SK-N-SH treated with all-trans-retinoic acid at 6 μM for 48 hours (cell line): ENCODE measurements around the gene MVB12B.

Experiments
- ATAC-seq: fragments of 200-7000 bp; cut with Tn5 transposase; 3 replicates; pipeline ENCODE4 v1.9.1; 2020; ENCODE audit warnings: mild to moderate bottlenecking, moderate library complexity
- ARNTL ChIP-seq: fragments of 450-650 bp; formaldehyde crosslinking; IDR thresholded peaks from 2 replicates; pipeline ENCODE4 v1.5.0; 2020; ENCODE audit warnings: low read depth, mild to moderate bottlenecking, moderate library complexity, borderline replicate concordance
- BACH2 ChIP-seq: fragments of 250-450 bp; sonication (Bioruptor Pico); IDR thresholded peaks from 2 replicates; pipeline ENCODE4 v1.9.0; 2021; ENCODE audit warnings: mild to moderate bottlenecking, borderline replicate concordance
- CSDC2 ChIP-seq: fragments of 250-450 bp; sonication (Bioruptor Pico); IDR thresholded peaks from 2 replicates; pipeline ENCODE4 v1.5.0; 2020; ENCODE audit warnings: mild to moderate bottlenecking, moderate library complexity
- ESRRG ChIP-seq: fragments of 250-450 bp; sonication (Bioruptor Pico); IDR thresholded peaks from 2 replicates; pipeline ENCODE4 v1.6.1; 2021; ENCODE audit warnings: mild to moderate bottlenecking
- GLIS3 ChIP-seq: fragments of 250-450 bp; sonication (Bioruptor Pico); IDR thresholded peaks from 2 replicates; pipeline ENCODE4 v1.5.0; 2020; ENCODE audit warnings: mild to moderate bottlenecking, moderate library complexity
- ISL1 ChIP-seq: fragments of 250-450 bp; sonication (Bioruptor Pico); IDR thresholded peaks from 2 replicates; pipeline ENCODE4 v2.1.2; 2022; ENCODE audit warnings: mild to moderate bottlenecking, moderate library complexity
- PPARA ChIP-seq: fragments of 250-450 bp; sonication (Bioruptor Pico); IDR thresholded peaks from 2 replicates; pipeline ENCODE4 v1.5.0; 2020; ENCODE audit warnings: mild to moderate bottlenecking, borderline replicate concordance
- RARB ChIP-seq: fragments of 250-450 bp; sonication (Bioruptor Pico); IDR thresholded peaks from 2 replicates; pipeline ENCODE4 v1.8.0; 2021; ENCODE audit warnings: mild to moderate bottlenecking, moderate library complexity
- TCF4 ChIP-seq: fragments of 250-450 bp; sonication (Bioruptor Pico); IDR thresholded peaks from 2 replicates; pipeline ENCODE4 v1.8.0; 2021; ENCODE audit warnings: mild to moderate bottlenecking, moderate library complexity, borderline replicate concordance
- TOX ChIP-seq: fragments of 250-450 bp; sonication (Bioruptor Pico); IDR thresholded peaks from 2 replicates; pipeline ENCODE4 v1.8.0; 2021; ENCODE audit warnings: mild to moderate bottlenecking, moderate library complexity, borderline replicate concordance
- ZC3H10 ChIP-seq: fragments of 250-450 bp; sonication (Bioruptor Pico); IDR thresholded peaks from 2 replicates; pipeline ENCODE4 v1.5.1; 2021; ENCODE audit warnings: mild to moderate bottlenecking, moderate library complexity
- ZFP3 ChIP-seq: fragments of 250-450 bp; sonication (Bioruptor Pico); IDR thresholded peaks from 2 replicates; pipeline ENCODE4 v1.5.0; 2020; ENCODE audit warnings: mild to moderate bottlenecking, moderate library complexity
- ZNF565 ChIP-seq: fragments of 450-650 bp; formaldehyde crosslinking; conservative IDR thresholded peaks from 2 replicates; pipeline ENCODE4 v1.5.0; 2020; ENCODE audit warnings: low read depth, mild to moderate bottlenecking, moderate library complexity
- ZNF70 ChIP-seq: fragments of 450-650 bp; formaldehyde crosslinking; IDR thresholded peaks from 2 replicates; pipeline ENCODE4 v1.5.0; 2020; ENCODE audit warnings: mild to moderate bottlenecking, moderate library complexity
- TF ChIP-seq, protein P1 (sequence below): fragments of 250-450 bp; sonication (Bioruptor Pico); IDR thresholded peaks from 2 replicates; pipeline ENCODE4 v1.8.0; 2021; ENCODE audit warnings: low read depth, mild to moderate bottlenecking, moderate library complexity, borderline replicate concordance
- TF ChIP-seq, protein P2 (sequence below): fragments of 250-450 bp; sonication (Bioruptor Pico); IDR thresholded peaks from 2 replicates; pipeline ENCODE4 v1.5.1; 2020; ENCODE audit warnings: low read depth, mild to moderate bottlenecking, moderate library complexity
- TF ChIP-seq, protein P3 (sequence below): fragments of 250-450 bp; sonication (Bioruptor Pico); IDR thresholded peaks from 2 replicates; pipeline ENCODE4 v1.5.1; 2021; ENCODE audit warnings: mild to moderate bottlenecking, moderate library complexity
- TF ChIP-seq, protein P4 (sequence below): fragments of 250-450 bp; sonication (Bioruptor Pico); IDR thresholded peaks from 2 replicates; pipeline ENCODE4 v1.5.0; 2020; ENCODE audit warnings: mild to moderate bottlenecking, moderate library complexity
- TF ChIP-seq, protein P5 (sequence below): fragments of 250-450 bp; sonication (Bioruptor Pico); IDR thresholded peaks from 2 replicates; pipeline ENCODE4 v1.8.0; 2020; ENCODE audit warnings: mild to moderate bottlenecking, moderate library complexity, borderline replicate concordance

Gene MVB12B

DNA sequence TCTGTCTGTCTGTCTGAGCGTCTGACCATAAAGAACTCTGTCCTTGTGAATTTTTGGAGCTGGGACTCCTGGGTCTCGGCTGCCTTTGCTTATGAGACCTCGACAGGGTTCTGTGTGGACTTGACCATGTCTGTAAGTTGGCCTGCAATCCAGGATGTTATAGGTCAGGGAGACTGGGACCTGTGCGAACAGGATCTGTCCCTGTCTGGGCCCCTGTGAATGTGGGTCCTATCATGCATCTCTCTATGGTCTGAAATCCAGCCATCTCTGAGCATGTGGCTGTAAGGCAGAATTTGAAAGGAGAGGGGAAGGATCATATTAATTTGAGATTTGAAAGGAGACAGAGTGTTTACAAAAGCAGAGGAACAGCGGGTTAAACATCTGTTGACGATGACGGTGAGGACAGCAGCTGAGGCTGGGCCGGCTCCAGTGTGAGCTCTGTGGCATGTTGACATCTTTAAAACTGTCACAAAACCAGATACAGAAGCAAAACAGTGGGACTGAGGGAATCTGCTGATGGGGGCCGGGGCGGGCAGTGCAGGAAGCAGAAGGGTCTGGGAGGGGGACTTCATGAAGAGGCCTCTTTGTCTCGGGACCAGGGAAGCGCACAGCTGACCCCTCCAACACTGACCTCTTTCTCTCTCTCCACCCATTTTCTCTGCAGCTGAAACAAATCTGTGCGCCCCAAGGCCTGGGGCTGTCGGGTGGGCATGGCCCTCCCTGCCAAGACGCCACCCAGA lies 19.1 kb upstream of the MVB12B start (continued):
- TF ChIP-seq, protein P1, sequence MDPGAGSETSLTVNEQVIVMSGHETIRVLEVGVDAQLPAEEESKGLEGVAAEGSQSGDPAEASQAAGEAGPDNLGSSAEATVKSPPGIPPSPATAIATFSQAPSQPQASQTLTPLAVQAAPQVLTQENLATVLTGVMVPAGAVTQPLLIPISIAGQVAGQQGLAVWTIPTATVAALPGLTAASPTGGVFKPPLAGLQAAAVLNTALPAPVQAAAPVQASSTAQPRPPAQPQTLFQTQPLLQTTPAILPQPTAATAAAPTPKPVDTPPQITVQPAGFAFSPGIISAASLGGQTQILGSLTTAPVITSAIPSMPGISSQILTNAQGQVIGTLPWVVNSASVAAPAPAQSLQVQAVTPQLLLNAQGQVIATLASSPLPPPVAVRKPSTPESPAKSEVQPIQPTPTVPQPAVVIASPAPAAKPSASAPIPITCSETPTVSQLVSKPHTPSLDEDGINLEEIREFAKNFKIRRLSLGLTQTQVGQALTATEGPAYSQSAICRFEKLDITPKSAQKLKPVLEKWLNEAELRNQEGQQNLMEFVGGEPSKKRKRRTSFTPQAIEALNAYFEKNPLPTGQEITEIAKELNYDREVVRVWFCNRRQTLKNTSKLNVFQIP: no peak
- TF ChIP-seq CSDC2 (CRISPR knock-in tag) (no peak), BACH2 (CRISPR knock-in tag) (no peak), ISL1 (CRISPR knock-in tag) (no peak), ESRRG (CRISPR knock-in tag) (no peak), ZNF565 (CRISPR knock-in tag) (no peak), TCF4 (CRISPR knock-in tag) (no peak), GLIS3 (no peak)
- TF ChIP-seq, all 23 proteins: peak for 0

DNA sequence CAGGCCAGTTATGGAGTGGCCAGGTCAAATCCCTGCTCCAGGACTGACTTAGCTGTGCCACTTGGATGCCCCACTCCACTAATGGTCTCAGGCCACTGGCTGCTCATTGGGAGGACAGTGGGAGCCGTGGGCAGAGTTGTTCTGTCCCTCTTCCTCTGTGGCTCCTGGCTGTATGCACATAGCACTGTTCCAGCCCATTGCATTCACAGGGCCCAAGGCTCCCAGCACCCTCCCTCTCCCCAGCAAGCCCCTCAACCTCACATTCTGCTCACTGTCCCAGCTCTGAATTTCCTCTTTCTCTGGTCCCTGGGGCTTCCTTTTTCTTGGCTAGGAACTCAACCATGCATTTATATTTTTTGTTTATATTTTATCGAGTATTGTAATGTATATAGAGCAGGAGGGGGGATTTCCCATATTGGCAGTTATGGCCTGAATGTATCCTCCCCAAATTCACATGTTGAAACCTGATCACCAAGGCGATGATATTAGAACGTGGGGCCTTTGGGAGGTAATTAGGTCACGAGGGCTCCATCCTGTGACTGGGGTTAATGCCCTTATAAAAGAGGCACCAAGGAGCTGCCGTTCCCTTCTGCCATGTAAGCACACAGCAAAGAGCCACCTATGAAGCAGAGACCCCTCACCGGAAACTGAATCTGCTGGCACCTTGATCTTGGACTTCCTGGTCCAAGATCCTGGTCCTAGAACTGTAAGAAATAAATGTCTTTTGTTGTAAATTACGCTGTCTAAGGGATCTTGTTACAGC lies 17.0 kb upstream of the MVB12B start:
- TF ChIP-seq PPARA (CRISPR knock-in tag): no peak
- TF ChIP-seq GLIS3: no peak
- TF ChIP-seq ZNF70 (CRISPR knock-in tag): no peak
- TF ChIP-seq, protein P2, sequence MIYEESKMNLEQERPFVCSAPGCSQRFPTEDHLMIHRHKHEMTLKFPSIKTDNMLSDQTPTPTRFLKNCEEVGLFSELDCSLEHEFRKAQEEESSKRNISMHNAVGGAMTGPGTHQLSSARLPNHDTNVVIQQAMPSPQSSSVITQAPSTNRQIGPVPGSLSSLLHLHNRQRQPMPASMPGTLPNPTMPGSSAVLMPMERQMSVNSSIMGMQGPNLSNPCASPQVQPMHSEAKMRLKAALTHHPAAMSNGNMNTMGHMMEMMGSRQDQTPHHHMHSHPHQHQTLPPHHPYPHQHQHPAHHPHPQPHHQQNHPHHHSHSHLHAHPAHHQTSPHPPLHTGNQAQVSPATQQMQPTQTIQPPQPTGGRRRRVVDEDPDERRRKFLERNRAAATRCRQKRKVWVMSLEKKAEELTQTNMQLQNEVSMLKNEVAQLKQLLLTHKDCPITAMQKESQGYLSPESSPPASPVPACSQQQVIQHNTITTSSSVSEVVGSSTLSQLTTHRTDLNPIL (CRISPR knock-in tag): no peak
- ATAC-seq: no peak

DNA sequence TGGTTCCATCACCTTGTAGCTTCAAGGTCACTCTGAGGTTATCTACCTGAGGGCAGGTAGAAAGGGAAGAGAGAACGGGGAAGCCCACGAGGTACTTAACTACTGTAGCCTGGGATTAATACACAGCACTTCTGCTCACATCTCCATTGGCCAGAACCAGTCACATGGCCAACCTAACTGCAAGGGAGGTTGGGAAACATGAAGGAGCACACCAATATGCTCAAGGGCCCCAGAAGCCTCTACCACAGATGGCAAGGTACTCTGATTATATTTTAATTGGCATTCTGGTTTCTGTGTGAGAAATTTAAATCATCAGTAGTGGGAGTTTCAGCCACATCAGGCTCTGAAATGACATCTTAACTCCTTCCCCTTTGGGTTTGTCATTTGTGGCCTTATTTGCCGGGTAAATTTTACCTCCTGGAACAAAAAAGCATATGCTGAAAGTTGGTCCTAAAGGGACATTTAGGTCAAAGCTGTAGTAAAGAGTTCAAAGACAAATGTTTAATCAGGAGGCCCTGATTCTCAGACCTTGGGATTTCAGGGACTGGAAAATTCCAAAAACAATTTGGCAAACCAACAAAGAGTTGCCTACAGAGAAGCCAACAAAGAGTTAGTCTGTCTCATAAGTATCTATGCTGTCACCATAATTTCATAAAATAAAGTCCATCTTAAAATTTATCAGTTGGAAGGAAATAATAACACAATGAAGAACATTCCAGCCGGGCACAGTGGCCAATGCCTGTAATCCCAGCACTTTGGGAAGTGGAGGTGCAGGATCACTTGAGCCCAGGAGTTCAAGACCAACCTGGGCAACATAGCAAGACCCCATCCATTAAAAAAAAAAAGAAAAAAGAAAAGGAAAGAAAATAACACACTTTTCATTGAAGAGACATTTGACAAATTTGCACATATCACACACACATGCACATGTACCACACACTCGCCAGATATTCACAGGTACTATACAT lies 13.8 kb upstream of the MVB12B start:
- ATAC-seq: no peak
- no peak for TF ChIP-seq TCF4 (CRISPR knock-in tag)
- TF ChIP-seq, protein P3, sequence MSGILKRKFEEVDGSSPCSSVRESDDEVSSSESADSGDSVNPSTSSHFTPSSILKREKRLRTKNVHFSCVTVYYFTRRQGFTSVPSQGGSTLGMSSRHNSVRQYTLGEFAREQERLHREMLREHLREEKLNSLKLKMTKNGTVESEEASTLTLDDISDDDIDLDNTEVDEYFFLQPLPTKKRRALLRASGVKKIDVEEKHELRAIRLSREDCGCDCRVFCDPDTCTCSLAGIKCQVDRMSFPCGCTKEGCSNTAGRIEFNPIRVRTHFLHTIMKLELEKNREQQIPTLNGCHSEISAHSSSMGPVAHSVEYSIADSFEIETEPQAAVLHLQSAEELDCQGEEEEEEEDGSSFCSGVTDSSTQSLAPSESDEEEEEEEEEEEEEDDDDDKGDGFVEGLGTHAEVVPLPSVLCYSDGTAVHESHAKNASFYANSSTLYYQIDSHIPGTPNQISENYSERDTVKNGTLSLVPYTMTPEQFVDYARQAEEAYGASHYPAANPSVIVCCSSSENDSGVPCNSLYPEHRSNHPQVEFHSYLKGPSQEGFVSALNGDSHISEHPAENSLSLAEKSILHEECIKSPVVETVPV: no peak
- TF ChIP-seq, protein P4, sequence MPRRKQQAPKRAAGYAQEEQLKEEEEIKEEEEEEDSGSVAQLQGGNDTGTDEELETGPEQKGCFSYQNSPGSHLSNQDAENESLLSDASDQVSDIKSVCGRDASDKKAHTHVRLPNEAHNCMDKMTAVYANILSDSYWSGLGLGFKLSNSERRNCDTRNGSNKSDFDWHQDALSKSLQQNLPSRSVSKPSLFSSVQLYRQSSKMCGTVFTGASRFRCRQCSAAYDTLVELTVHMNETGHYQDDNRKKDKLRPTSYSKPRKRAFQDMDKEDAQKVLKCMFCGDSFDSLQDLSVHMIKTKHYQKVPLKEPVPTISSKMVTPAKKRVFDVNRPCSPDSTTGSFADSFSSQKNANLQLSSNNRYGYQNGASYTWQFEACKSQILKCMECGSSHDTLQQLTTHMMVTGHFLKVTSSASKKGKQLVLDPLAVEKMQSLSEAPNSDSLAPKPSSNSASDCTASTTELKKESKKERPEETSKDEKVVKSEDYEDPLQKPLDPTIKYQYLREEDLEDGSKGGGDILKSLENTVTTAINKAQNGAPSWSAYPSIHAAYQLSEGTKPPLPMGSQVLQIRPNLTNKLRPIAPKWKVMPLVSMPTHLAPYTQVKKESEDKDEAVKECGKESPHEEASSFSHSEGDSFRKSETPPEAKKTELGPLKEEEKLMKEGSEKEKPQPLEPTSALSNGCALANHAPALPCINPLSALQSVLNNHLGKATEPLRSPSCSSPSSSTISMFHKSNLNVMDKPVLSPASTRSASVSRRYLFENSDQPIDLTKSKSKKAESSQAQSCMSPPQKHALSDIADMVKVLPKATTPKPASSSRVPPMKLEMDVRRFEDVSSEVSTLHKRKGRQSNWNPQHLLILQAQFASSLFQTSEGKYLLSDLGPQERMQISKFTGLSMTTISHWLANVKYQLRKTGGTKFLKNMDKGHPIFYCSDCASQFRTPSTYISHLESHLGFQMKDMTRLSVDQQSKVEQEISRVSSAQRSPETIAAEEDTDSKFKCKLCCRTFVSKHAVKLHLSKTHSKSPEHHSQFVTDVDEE (CRISPR knock-in tag): no peak
- TF ChIP-seq ZC3H10: no peak
- no peak for TF ChIP-seq TOX (CRISPR knock-in tag)
- no peak for TF ChIP-seq CSDC2 (CRISPR knock-in tag)
- TF ChIP-seq, protein P2 (CRISPR knock-in tag): no peak
- TF ChIP-seq, protein P1: no peak
- TF ChIP-seq ZFP3 (CRISPR knock-in tag): no peak
- TF ChIP-seq ARNTL: no peak
- TF ChIP-seq ZNF70 (CRISPR knock-in tag): no peak
- no peak for TF ChIP-seq GLIS3
- TF ChIP-seq RARB (CRISPR knock-in tag): no peak
- TF ChIP-seq, protein P5, sequence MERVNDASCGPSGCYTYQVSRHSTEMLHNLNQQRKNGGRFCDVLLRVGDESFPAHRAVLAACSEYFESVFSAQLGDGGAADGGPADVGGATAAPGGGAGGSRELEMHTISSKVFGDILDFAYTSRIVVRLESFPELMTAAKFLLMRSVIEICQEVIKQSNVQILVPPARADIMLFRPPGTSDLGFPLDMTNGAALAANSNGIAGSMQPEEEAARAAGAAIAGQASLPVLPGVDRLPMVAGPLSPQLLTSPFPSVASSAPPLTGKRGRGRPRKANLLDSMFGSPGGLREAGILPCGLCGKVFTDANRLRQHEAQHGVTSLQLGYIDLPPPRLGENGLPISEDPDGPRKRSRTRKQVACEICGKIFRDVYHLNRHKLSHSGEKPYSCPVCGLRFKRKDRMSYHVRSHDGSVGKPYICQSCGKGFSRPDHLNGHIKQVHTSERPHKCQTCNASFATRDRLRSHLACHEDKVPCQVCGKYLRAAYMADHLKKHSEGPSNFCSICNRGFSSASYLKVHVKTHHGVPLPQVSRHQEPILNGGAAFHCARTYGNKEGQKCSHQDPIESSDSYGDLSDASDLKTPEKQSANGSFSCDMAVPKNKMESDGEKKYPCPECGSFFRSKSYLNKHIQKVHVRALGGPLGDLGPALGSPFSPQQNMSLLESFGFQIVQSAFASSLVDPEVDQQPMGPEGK: no peak
- no peak for TF ChIP-seq PPARA (CRISPR knock-in tag)
